ENCODE results near the gene DTL. TPM values are rescaled to one million over a fixed set of nuclear protein-coding genes. Genes with fewer than 3 reads are reported as not detected.
A peak's percentile ranks its signal among the peaks of the same experiment; 100 is the strongest.

The DTL gene
- total RNA-seq, 1 donor: 7.3 TPM

- DNase-seq (ENCODE audit: low read depth in 2 of 3, low spot score in 2 of 3): no peak
Measured at GRCh38 chr1:212089560-212090163, 54.1 kb downstream of the DTL start.

DNA sequence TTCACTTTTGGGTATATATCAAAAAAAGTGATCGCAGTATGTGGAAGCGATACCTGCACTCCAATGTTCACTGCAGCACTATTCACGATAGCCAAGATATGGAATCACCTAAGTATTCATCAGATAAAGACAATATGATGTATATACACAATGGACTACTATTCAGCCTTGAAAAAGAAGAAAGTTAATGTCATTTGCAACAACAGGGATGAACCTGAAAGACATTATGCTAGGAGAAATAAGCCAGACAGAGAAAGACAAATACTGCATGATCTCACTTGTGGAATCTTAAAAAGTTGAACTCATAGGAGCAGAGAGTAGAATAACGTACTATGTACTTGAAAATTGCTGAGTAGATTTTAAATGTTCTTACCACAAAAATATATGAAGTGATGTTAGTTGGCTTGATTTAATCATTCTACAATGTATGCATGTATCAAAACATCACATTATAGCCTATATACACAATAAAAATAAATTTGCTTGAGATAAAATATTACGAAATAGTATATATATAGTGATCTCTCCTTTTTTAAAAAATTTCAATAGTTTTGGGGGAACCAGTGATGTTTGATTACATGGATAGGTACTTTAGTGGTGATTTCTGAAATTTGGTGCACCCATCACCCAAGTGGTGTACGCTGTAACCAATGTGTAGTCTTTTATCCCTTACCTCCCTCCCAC is 56.0 kb downstream of the DTL start:
- no peak for DNase-seq (ENCODE audit: low read depth in 2 of 3, low spot score in 2 of 3)

GRCh38 chr1:212097360-212097759 is 61.8 kb downstream of the DTL start:
- DNase-seq (ENCODE audit: low read depth in 2 of 3, low spot score in 2 of 3): no peak

GRCh38 chr1:212098310-212098709 is 62.8 kb downstream of the DTL start:
- DNase-seq (ENCODE audit: low read depth in 2 of 3, low spot score in 2 of 3): no peak

DNA sequence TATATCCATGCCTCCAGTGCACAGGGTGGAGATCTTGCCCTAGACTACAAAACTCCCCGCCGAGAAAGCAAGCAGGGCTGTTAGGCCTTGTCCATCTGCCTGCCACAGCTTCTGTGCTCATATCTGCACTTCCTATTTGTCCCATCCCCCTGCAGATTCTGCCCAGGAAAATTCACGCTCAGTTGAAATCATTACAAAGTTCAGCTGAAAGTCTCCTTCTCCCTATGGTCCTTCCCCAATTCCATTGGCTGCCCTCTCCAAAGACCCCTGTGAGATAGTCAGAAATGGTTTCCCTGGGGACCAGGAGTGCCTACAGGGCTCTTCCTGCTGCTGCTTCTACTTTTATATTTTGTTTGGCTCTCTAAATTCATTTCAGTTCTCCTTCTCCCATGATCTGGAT is 63.2 kb downstream of the DTL start:
- DNase-seq (ENCODE audit: low read depth in 2 of 3, low spot score in 2 of 3): no peak

DNA sequence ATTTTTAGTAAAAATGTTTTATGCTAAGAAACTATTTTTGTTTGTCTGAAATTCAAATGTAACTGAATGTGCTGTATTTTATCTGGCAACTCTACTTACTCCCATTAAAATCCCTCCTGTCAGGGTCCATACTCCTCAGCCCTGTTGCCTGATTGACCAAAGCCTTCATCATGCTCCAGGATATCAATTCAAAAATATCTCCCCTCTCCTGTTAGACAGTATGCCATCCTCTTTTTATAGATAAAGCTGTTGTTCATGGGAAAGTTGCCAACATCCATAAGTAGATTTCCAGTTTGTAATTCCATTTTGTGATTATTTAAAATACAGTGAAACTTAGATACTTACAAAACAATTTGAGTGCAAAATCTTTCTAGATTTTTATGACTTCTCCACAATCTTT is 65.7 kb downstream of the DTL start:
- no peak for DNase-seq (ENCODE audit: low read depth in 2 of 3, low spot score in 2 of 3)

DNA sequence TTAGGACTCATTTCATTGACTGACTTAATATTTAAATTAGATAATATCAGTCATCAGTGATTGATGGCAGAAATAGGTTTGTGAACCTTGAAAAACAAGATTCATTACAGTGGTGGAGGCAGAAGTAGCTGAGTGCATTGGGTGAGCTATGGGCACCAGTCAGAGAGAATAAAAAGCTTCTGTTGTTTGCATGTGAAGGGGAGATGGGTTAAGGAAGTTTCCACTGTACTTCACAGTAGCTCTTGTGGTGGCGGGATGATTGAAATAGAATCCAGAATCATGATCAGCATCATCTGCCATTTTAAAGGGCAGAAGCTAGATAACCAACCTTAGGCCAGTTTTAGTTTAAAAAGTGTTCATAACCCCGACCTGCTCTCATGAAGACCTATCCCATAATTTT is 66.2 kb downstream of the DTL start:
- DNase-seq (ENCODE audit: low read depth in 2 of 3, low spot score in 2 of 3): no peak

DNA sequence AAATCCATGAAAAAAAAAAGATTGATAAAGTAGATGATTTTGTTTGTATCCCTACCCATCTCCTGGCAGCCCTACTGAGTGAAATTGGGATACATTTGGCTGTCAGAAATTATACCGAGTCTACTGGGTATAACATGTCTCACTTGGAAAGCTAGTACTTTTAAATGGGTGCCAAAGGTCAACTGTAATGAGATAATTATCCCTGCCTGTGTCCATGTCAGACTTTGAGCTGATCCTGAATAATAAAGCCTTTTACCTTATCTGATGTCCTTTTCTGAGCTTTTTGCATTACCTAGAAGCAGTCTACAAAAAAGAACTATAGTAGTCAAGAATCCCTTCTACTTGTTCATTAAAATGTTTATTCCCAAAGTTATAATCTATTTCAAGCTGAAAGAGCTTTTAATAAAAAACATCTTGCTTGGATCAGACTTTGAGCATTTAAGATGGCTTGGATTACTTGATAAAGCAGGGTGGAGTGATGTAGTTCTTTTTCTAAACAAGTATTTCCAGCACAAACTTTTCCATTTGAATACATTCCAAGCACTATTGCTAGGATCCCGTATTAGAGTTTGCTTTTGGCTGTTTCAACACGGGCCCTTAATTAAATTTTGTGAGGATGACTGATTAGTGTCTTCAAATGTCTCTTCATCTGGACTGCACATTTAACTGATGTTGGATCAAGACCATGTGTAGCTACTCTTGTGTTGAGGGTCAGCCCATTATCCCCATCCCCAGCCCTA is 69.2 kb downstream of the DTL start:
- DNase-seq (ENCODE audit: low read depth in 2 of 3, low spot score in 2 of 3): no peak

- no peak for DNase-seq (ENCODE audit: low read depth in 2 of 3, low spot score in 2 of 3)
Measured at GRCh38 chr1:212106286-212106792, 70.8 kb downstream of the DTL start.

GRCh38 chr1:212107481-212107880 is 71.9 kb downstream of the DTL start:
- no peak for DNase-seq (ENCODE audit: low read depth in 2 of 3, low spot score in 2 of 3)

DNA sequence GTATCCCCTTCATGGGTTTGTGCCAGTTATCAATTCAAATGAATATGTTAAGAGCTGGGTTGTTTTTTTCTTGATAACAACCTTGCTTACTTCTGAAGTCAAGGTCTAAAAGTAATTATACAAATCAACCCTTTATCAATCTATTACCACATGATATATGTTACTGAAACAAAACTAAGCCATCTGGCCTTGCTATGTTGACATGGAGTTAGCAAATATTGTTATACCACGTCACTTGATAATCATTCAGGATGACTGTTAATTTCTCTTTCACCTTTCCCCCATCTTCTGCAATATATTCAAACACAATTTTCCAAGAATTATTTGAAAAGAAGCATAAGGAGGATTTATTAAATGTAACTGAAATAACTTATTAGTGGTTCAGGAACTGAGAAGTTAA is 72.6 kb downstream of the DTL start:
- no peak for DNase-seq (ENCODE audit: low read depth in 2 of 3, low spot score in 2 of 3)

DNA sequence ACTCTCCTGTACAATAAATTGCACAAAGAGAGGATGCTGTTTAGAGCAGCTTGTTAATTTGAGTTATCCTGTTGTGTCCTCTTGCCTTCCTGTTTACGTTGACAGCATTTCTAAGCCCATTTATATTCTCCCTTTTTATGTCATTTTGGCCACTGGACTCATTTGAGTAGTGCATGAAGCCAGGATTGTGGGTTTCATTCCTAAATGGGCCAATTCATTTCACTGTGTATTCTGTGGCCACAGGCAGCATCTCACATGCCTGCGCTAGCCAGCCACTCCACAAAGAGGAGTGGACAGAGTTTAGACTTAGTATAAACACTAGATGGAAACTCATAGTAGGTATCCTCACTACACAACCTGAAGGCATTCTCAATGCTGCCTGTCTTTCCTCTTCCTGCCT is 73.4 kb downstream of the DTL start:
- DNase-seq (ENCODE audit: low read depth in 2 of 3, low spot score in 2 of 3): no peak

GRCh38 chr1:212109728-212110127 is 74.2 kb downstream of the DTL start:
- peak in 1 of 3 donors; percentile 33 for DNase-seq (ENCODE audit: low read depth in 2 of 3, low spot score in 2 of 3)

GRCh38 chr1:212110617-212111016 is 75.1 kb downstream of the DTL start:
- DNase-seq (ENCODE audit: low read depth in 2 of 3, low spot score in 2 of 3): peak in 1 of 3 donors; percentile 43

GRCh38 chr1:212111536-212111935 is 76.0 kb downstream of the DTL start:
- no peak for DNase-seq (ENCODE audit: low read depth in 2 of 3, low spot score in 2 of 3)

- DNase-seq (ENCODE audit: low read depth in 2 of 3, low spot score in 2 of 3): no peak
Measured at GRCh38 chr1:212113706-212114105, 78.2 kb downstream of the DTL start.

DNA sequence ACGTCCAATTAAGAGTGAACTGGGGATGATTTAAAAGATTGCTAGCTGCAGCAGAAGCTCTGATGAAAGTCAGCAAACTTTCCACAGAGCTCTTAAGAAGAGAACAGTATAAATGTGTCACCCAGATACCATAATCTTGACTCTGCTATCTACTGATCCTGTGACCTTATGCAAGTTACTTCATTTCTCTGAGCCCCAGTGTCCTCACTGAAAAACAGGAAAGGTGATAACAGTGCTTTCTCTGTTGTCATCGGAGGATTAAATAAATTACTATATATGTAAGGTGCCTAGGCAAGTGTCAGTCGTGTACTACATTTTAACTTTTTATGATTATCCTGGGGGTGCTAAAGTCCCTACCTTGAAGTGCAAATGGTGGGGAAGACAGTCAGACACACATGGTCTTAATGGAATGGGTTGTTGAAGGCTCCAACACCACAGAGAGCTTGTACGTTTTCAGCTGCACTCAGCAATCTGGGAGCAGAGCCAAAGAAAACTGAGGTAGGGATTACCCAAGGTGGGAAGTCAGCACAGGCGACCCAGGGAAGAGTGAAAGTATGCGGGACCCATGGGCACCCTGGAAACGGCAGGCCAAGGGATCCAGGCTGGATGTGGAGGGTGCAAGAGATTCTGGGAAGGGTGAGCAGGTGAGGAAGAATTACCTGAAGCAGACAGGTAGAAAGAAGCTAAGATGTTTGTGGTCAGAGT is 82.8 kb downstream of the DTL start:
- no peak for DNase-seq (ENCODE audit: low read depth in 2 of 3, low spot score in 2 of 3)

DNA sequence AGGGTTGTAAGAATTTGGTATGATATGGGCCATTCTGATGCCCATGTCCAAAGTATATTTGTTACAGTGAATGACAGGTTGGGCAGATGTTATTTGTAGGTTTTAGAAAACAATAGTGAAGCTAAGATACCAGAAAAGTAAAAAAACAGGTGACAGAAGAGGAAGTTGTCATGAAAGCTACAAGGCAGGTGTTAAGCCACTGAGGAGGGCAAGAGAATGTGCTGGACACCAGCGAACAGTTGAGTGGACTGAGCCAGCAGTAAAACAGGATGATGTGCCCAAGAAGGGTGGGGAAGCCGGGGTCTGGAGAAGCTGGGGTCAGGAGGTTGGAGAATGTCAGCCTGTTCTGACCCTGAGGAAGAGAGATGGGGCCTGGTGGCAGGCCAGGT is 83.3 kb downstream of the DTL start:
- no peak for DNase-seq (ENCODE audit: low read depth in 2 of 3, low spot score in 2 of 3)

GRCh38 chr1:212119397-212119837 is 83.9 kb downstream of the DTL start:
- DNase-seq (ENCODE audit: low read depth in 2 of 3, low spot score in 2 of 3): no peak

GRCh38 chr1:212119863-212120262 is 84.3 kb downstream of the DTL start:
- DNase-seq (ENCODE audit: low read depth in 2 of 3, low spot score in 2 of 3): no peak

DNA sequence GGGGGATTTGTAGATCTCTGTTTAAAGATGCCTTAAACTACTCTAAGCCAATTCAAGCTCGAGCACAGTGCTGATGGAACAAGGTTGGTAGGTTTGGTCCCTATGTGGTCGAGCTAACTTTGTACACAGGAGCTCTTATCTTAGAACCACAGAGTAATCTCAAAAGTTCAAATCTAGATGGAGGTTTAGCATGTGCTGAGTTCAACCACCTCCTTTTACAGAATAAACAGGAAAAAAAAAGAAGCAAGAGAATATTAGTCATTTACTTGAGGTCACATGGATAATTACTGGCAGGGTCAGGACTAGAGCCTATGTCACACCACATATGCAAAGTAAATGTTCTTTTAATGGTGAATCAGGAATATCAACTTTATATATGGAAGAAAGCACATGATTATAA is 86.2 kb downstream of the DTL start:
- peak in 1 of 3 donors; percentile 47 for DNase-seq (ENCODE audit: low read depth in 2 of 3, low spot score in 2 of 3)
